GF-D8 (cell line): Measurements from ENCODE around the gene CXCL13.
"Not testable (repeated sequence)": the region's sequence is repeated elsewhere in the genome, so short reads cannot be mapped to it uniquely, and the experiment has no call there.

ENCODE experiments used
- DNase-seq: peaks from one replicate; lab custom pipeline; 2025; lab: John Stamatoyannopoulos, UW

CXCL13 gene

DNA sequence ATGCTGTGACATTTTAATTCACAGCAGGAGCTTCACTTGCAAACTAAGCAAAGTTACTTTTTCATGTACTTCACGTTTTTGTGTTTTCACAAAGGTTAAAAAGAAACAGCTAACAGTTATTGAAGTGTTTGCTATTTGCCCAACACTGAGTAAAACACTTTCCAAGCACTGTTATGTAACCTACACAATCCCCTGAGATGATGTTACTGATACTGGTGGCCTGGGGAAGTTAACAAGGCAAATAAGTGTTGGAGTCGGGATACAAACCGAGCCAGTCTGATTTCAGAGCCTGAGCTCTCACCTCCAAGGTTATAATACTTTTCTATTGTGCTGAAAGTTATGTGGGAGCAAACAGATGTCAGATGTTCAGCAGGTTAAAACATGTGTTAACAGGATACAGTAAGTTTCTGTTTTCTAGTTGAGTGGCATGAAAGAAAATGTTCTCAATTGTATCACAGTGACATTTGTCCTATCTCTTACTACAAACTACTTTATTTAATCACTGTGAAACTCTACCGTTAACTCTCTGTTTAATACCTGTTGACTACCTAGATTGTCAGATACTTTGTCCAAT lies 3.9 kb upstream of the CXCL13 start:
- DNase-seq, result no peak

DNA sequence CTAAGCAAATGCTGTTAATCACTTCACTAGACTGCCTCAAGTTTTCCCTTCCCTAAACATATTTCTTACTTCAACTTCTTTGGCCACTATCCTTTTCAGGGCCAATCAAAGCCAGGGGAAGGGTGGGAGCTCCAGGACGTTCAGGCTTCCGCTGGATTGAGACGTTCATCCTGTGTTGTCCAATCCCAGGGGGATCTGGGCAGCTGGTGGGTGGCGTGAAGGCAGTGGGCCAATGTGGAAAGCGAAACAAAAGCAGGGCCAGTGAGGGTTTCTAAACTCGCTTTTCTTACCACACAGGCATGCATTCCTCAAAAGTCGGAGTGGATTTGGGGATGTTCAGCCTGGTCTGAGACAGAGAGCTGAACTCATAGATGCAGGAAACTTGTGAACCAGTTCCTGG lies 7.6 kb downstream of the CXCL13 start:
- DNase-seq, result no peak

DNA sequence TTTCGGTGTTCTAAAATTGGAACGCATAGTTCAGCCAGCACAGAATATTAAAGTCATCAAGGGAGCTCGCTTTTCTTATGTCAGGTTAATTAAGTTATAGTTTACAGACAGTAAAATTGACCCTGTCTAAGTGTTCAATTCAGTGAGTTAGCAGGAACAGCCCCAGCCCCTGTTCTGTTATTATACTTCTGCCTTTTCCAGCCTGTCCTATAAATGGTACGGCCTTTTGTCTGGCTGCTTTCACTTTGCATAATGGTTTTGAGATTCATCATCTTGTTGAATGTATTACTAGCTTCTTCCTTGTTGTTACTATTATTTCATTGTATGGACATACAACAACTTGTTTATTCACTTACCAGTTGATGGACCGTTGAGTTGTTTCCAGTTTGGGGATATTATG lies 9.5 kb downstream of the CXCL13 start:
- DNase-seq, result no peak

DNA sequence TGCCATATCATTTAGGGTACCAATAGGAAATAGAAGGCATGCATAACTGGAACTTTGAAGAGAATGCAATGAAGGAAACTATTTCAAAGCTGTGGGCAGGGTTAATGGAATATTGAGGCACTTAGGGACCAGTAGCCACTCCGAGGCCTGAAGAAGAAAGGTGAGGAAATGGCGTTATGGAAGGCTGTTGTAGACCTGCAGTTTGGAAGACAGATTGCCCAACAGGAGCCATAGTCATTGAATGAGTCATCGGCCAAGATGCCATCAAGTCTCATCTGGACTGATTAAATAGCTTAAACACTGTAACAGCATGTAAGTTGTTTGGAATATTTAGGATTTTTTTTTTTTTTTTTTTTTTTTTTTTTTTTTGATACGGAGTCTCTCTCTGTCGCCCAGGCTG lies 11.6 kb downstream of the CXCL13 start:
- no peak for DNase-seq

GRCh38 chr4:77618383-77619241 lies 13.0 kb downstream of the CXCL13 start:
- no peak for DNase-seq

- DNase-seq, result no peak
Observed at GRCh38 chr4:77619408-77619807, 13.8 kb downstream of the CXCL13 start.

DNA sequence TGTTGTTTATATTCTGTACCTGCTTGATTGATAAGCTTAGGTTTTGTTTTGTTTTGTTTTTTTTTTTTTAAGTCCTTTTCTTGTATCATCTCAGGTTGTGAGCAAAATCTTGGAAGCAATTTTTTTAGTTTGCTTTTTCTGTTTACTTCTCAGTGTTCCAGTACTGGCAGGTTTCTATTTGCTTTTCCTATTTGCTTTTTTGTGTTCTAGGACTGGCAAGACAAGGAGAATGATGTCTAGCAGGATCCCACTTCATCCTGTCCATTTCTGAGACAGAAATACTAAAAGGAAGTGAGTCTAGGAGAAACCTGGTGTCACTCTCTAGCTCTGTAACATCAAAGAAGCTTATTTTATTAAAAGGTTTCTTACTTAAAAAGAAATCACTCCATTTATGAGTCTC lies 15.6 kb downstream of the CXCL13 start:
- DNase-seq, result no peak

GRCh38 chr4:77623091-77623490 lies 17.5 kb downstream of the CXCL13 start:
- DNase-seq, result no peak

GRCh38 chr4:77624213-77624612 lies 18.6 kb downstream of the CXCL13 start:
- no peak for DNase-seq

DNA sequence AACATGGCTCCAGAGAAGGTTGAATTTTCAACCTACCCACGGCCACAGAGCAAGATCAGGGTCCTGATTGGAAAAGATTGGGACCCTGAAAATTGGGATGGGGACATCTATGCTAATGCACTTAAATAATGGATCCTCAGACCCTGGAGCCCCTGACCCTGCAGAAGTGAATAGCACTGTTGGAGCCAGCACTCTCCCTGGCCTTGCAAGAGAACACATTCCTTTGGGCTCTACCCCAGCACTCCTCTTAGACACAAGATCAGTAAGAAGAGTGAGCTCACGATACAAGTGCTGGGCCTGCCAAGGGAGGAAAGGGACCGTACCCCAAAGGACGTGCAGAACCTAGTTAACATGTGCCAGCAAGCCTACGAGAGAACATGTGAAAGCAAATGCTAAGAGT lies 19.9 kb downstream of the CXCL13 start:
- no peak for DNase-seq

- no peak for DNase-seq
Observed at GRCh38 chr4:77629885-77630284, 24.3 kb downstream of the CXCL13 start.

DNA sequence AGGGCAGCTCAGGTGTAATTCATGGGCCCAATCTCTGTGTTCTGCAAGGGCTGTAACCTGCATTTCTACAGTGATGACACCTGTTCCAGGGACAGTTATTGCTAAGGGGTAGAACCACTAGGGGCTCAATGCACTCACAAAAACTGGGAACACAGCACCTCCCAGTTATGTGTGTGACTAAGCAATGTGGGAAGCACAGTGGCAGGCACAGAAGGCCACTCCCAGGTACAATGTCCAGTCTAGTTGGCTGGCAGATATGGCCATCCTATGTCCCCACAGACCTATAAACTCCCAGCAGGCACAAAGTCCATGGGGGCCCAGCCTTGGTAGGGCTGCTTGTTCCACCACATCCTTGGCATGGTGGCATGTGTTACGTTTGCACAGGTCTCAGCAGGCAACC lies 25.7 kb downstream of the CXCL13 start:
- DNase-seq, result no peak

- DNase-seq, result no peak
Observed at GRCh38 chr4:77634132-77634785, 28.6 kb downstream of the CXCL13 start.

- DNase-seq, result no peak
Observed at GRCh38 chr4:77635246-77635645, 29.6 kb downstream of the CXCL13 start.

DNA sequence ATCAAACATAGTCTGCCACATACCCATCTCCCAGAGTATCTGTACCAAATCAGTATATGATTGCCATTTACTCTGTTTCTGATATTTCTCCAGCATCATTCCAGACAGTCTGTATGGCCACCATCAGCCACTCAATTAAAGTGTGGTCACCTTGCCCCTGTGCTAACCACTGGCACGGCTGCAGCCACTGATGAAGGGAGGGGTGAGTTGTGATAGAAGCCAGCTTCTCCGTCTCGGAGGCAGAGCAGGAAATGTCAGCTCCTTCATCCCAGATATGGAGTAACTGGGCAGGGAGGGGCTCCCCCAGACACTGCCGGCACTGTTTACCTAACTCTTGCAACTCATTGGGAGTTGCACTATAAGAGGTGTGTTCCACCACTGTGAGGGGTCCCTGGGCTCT lies 30.3 kb downstream of the CXCL13 start:
- DNase-seq, result no peak

GRCh38 chr4:77636902-77637301 lies 31.3 kb downstream of the CXCL13 start:
- DNase-seq, result no peak

- not testable (repeated sequence) for DNase-seq
Observed at GRCh38 chr4:77644069-77644468, 38.4 kb downstream of the CXCL13 start.

DNA sequence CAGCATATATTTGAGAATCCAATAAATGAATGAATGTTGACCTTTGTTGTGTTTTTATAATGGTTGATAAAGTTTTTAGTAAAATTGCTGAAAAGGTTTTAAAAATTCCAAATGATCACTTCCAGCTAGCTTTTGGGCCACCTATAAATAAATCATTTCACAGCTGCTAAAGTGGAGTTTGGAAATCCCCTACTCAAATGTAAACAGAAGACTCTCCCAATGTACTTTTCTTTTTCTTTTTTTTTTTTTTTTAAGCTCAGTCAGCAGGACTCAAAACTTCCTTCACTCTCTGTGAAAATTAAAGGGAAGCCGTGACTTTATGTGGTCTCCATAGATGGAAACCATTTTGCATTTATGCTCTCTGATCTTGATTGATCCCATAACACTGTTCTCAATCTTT lies 45.2 kb downstream of the CXCL13 start:
- no peak for DNase-seq

DNA sequence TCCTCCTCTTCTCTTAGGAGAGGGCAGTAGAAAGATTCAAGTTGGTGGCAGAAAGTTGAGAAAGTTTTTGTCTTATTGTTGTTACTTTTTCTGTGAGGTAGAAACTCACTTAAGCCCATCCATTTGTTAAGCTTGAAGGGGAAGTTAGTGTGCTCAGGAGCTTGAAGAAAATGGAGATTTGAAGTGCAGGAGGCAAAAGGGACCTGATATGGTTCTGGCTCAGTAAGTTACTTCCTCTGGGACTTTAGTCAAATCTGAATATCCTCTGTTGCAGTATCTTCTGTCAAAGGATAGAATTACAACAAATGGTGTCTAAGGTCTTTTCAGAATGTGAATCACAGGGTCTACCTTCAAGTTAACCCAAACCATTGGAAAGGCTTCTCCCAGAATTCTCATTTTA lies 46.2 kb downstream of the CXCL13 start:
- DNase-seq, result no peak

- DNase-seq, result no peak
Observed at GRCh38 chr4:77652237-77652897, 46.7 kb downstream of the CXCL13 start.

DNA sequence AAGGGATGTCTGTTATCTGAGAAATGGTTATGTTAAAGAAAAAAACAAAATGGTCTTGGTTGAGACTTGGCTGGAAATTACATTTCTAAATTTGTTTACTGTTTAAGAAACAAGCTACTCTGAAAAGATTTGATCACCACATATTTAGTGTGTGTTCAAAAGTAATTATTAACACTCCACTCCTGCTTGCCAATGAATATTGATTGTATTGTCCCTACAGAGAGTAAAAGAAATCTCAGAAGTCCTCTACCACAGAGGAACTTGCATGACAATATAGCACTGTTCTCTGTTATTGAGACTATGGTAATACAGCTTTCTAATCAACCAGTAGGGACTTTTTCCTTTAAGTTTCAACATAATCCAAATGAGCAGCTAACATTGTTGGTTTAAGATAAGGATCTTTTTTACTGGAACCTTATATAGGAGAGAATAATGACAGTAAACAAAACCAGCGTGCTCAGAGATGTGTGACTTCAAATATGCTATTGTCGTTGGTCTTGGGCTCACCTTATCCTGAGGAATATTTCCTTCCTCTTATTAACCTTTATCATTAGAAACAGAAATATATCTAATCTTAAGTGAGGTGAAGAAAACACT lies 47.6 kb downstream of the CXCL13 start:
- no peak for DNase-seq

GRCh38 chr4:77660318-77660717 lies 54.7 kb downstream of the CXCL13 start:
- DNase-seq, result not testable (repeated sequence)
